Measurements from ENCODE around the gene ANKIB1.
"Not testable (repeated sequence)": the region's sequence is repeated elsewhere in the genome, so short reads cannot be mapped to it uniquely, and the experiment has no call there.

Gene ANKIB1

GRCh38 chr7:92413550-92413949 is 167.8 kb downstream of the ANKIB1 start:
- DNase-seq, result no peak

DNA sequence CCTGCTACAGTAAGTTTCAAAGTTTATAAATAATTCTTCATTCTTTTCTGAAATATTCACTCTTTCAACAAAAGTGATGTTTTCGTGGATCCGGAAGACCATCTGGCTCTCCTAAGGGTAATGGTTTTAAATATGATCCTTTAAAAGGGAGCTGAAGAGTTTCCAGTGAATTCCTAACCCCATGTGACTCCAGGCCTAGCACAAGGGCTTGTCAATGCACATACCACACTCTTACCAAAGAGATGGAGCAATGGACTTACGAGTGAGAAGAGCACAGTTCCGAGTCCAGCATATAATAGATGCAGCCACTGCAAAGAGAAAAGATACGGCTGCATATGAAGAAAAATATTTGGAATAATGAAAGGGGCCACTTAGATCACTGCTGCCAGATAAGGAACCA is 169.5 kb downstream of the ANKIB1 start:
- DNase-seq, result no peak

DNA sequence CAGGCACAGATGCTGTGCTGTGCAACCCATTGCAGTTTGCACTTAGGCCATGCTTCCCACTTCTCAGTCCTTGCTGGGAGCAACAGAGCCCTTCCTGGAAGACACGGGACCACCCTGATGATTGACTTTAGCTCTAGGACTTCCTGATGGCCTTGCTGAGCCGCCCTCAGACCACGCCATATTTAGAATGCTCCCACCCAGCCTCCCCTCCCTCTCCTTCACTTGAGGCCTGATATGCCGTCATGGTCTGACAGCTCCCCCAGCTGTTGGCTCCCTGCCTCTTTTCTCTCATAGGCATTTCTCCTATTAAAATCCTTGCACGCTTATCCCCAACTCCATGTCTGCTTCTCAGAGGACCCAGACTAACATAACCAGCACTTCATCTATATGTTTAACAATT is 172.1 kb downstream of the ANKIB1 start:
- peak; percentile 13 for DNase-seq

DNA sequence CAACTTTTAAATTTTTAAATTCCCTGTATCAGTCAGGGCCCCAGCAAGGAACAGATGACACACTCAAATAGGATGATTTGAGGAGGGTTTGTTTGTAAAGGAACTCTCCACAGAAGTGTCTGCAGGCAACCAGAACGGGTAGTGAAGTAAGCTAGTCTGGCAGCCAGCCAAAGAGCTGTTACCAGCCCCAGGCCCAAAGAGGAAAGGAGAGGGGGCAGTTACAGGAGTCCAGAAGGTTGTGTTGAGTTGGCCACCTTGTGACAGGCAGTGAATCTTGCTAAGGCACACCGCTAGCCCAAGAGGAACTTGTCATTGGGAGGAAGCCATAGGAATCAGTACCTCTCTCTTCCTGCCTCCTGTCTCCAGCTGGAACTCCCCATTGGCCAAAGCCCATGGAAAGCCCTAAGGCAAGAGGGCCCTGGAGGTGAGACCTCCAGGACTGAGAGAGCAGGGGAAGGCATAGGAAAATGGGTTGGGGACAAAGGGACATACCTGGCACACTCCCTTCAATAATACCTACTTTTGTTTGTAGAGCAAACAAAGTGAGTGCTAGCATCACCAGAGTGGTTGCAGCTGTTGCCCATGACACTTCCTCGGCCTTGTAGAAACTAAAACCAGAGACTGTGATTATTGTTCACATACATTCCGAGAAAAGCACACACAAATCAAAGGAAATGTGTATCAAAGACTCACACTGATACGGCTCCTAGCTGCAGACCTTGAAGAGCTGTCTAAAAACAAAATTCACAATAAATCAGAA is 176.1 kb downstream of the ANKIB1 start:
- DNase-seq, result no peak

DNA sequence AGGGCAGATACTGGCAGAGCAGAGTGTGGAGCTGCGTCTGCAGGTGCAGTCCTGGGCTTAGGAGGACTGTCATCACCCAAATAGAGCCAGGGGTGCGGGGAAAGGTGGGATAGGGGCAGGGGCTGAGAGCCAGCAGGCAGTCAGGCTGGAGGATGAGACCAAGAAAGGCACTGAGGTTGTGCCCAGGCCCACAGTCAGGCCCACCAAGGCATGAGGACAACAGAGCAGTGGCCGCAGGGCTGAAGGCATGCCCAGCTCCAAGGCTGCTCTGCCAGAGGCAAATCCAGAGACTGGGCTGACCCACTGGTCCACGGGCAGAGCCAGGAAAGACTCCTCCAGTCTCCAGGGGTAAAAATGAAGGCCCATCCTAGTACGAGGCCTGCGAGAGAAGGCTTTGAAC is 177.2 kb downstream of the ANKIB1 start:
- DNase-seq, result no peak

GRCh38 chr7:92423710-92424131 is 177.9 kb downstream of the ANKIB1 start:
- no peak for DNase-seq

DNA sequence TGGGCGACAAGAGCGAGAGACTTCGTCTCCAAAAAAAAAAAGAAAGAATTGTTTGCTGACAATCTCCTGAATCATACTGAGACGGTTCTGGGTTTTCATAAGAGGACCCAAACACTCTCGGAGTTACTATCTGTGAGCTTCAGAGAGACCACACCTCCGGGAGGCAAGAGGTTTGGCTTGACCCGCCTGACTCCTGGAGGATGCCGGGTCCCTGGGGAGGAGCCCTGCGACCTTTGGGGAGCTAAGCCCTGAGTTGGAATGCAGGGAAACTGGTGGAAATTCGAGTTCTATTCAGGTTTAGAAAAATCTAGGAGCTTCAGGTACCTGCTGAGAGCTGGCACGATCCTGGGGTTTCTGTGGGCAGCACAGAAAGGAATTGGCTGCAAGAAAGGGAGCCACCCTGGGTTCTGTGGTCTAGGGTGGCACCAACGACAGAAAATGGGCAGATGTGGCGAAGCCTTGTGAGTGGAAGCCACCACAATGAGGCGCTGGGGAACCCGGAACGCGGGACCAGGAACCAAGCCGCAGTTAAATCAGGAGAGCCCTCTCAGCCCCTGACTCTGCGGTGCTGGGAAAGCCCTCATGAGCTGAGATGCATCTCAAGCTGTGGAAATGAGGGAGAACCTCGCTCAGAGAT is 179.7 kb downstream of the ANKIB1 start:
- DNase-seq, result no peak

DNA sequence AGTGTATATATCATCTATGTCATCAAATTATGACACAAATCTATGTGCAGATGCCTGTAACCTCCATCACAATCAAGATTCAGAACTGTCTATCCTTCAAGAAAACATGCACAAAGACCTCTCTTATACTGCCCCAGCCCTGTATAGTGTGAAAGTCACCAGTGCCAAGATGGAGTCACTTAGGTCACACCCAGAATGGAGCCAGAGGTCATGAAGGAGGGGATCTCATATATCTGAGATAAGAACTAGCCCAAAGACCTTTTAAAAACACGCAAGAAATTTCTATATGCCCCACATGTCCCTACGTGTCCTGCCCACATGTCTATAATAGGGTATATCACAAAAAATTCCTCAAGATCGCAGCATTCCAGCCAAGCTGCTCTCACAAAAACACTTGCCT is 181.4 kb downstream of the ANKIB1 start:
- DNase-seq, result no peak

- DNase-seq, result no peak
These were observed 186.6 kb downstream of the ANKIB1 start for GRCh38 chr7:92432299-92432946.

GRCh38 chr7:92433019-92433418 is 187.2 kb downstream of the ANKIB1 start:
- no peak for DNase-seq

- DNase-seq, result no peak
These were observed 189.8 kb downstream of the ANKIB1 start for GRCh38 chr7:92435542-92435941.

DNA sequence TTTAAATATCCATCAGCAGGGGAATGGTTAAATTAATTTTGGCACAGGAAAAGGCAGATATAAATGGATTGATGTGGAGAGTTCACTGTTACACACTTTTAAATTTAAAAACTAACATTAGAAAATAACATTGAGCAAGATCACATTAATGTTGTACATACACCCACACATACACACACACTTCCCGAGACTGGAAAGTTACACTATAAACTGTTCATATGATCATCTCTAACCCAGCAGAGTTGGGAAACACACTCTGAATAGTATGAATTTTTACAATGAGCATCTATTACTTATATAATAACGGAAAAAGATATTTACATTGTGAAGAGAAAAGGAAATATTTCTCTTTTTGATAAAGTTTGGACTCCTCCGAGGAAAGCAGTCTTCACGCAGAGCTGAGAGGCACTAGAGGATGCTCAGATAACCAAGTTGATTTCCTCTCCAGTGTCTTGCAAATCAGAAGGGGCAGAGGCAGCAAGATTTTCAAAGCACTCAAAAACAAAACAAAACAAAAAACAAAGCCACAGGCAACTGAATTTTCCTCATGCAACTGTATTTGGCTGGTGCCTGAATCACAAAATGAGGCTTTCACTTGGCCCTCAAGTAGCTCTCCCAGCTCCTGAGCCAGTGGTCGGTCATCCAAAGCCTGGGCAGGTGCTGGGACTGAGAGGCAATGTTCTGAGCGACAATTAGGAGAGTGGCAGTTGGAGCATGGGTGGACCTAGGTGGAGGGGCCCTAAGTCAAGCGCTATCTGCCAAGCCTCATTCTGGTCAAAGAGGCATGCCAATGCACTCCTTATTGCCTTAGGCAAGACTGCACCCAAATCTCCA is 191.1 kb downstream of the ANKIB1 start:
- no peak for DNase-seq

DNA sequence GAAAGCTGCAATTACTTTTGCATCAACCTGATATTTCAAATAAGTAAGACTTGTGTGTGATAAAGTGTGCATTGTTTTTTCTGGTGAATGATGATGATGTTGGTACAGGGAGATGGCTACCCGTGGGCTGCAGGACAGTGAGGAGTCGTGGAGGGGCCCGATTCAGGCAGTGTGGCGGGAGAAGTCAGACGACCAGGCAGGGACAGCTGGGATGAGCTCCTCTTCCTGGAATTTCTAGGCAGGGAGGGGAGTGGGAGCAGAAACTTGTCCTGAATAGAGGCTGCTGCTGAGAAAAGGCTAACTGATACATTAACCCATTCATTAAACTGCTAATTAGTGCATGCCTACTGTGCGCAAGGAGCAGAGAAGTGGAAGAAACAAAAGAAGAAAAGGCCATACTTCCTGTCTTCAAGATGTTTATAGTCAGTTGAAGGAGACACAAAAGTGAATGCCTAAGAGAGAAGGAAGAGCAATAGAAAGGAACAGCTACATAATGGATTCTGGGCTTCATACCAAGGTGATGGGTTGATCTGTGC is 192.2 kb downstream of the ANKIB1 start:
- DNase-seq, result no peak

GRCh38 chr7:92442720-92443119 is 196.9 kb downstream of the ANKIB1 start:
- DNase-seq, result not testable (repeated sequence)

DNA sequence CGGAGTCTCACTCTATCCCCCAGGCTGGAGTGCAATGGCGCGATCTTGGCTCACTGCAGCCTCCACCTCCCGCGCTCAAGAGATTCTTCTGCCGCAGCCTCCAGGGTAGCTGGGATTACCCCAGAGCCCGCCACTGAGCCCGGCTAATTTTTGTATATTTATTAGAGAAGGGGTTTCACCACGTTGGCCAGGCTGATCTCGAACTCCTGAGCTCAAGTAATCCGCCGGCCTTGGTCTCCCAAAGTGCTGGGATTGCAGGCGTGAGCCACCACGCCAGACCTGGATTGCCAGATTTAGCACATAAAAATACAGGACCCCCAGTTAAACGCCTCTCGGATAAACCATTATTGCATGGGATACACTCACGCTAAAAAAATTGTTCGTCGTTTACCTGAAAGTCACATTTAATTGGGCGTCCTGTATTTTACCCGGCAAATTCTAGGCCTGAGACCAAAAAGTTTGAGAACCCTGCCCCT is 201.1 kb downstream of the ANKIB1 start:
- DNase-seq, result no peak

GRCh38 chr7:92447345-92448204 is 201.8 kb downstream of the ANKIB1 start, which contains the start of gene GATAD1:
Gene GATAD1 (plus strand): TSS chr7:92447482. CDS start chr7:92447730, 248 bp downstream.
- peak; percentile 94 for DNase-seq

DNA sequence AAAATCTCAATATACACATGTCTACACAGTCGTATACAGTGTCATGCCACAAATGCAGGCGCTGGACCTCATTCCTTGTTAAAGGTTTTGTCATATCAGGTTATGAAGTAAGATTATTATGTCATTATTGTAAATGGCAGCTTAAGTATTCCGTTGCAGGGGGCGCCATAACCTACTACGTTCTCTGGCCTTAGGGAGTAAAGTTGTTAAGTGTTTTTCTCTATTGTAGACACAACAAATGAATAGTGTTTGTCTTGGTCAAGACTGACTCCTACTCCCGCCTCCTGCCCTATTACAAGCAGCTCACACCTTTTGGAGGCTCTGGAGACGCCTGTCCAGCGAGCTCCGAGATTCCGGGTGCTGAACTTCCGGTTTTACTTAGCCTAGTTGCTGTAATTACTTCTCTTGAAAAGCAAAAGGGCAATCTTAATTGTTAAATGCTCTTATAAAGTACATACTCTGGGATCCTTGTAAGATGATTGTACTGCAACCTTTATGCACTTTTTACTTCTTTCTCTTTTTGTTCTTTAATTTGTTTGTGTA is 202.5 kb downstream of the ANKIB1 start:
- peak; percentile 29 for DNase-seq

Measured in midbrain (tissue), 1 donor.